Measurements from ENCODE around the gene GOLGA7B. TPM values are rescaled to one million over a fixed set of nuclear protein-coding genes. Genes with fewer than 3 reads are reported as not detected.
A peak's percentile ranks its signal among the peaks of the same experiment; 100 is the strongest.

Gene GOLGA7B
- total RNA-seq, 1 donor from 2014 or later = 0.30 TPM

GRCh38 chr10:97914171-97914836, 64.7 kb downstream of the GOLGA7B start:
- no peak for TF ChIP-seq CTCF (conservative IDR thresholded peaks at IDR 0.05)
- DNase-seq (ENCODE audit: low read depth, low spot score) = no peak
- H3K27me3 Mint-ChIP-seq (ENCODE audit: low read depth) = peaks cover 60% of the 10 kb centered on the region
- no peaks in the 10 kb centered on the region for H3K36me3 Mint-ChIP-seq (ENCODE audit: low read depth)
- no peak overlapping the region for H3K4me3 Mint-ChIP-seq
- no peak overlapping the region for H3K27ac Mint-ChIP-seq (ENCODE audit: unreplicated experiment)
- H3K9me3 Mint-ChIP-seq = no peaks in the 10 kb centered on the region
- H3K4me1 Mint-ChIP-seq = no peaks in the 10 kb centered on the region

GRCh38 chr10:97914837-97915211, 65.2 kb downstream of the GOLGA7B start:
- TF ChIP-seq CTCF (conservative IDR thresholded peaks at IDR 0.05) = peak; percentile 98
- Mint-ChIP-seq H3K4me1 (no peaks in the 10 kb centered on the region), H3K4me3 (no peak overlapping the region), H3K27me3 (ENCODE audit: low read depth) (peaks cover 57% of the 10 kb centered on the region), H3K36me3 (ENCODE audit: low read depth) (no peaks in the 10 kb centered on the region), H3K9me3 (no peaks in the 10 kb centered on the region), H3K27ac (ENCODE audit: unreplicated experiment) (no peak overlapping the region)
- DNase-seq (ENCODE audit: low read depth, low spot score) = peak; percentile 84

- no peak for TF ChIP-seq CTCF (conservative IDR thresholded peaks at IDR 0.05)
- H3K36me3 Mint-ChIP-seq (ENCODE audit: low read depth) = no peaks in the 10 kb centered on the region
Observed at GRCh38 chr10:97915346-97916131, 65.9 kb downstream of the GOLGA7B start.

GRCh38 chr10:97916586-97916985, 66.9 kb downstream of the GOLGA7B start:
- no peak for TF ChIP-seq CTCF (conservative IDR thresholded peaks at IDR 0.05)
- no peak for DNase-seq (ENCODE audit: low read depth, low spot score)
- H3K36me3 Mint-ChIP-seq (ENCODE audit: low read depth) = no peaks in the 10 kb centered on the region
- no peak overlapping the region for H3K27ac Mint-ChIP-seq (ENCODE audit: unreplicated experiment)
- H3K27me3 Mint-ChIP-seq (ENCODE audit: low read depth) = peaks cover 61% of the 10 kb centered on the region
- H3K9me3 Mint-ChIP-seq = no peaks in the 10 kb centered on the region
- H3K4me3 Mint-ChIP-seq = no peak overlapping the region
- H3K4me1 Mint-ChIP-seq = peaks cover 4% of the 10 kb centered on the region

More at GRCh38 chr10:97915346-97916131, 65.9 kb downstream of the GOLGA7B start:
- DNase-seq (ENCODE audit: low read depth, low spot score) = no peak
- no peak overlapping the region for H3K27ac Mint-ChIP-seq (ENCODE audit: unreplicated experiment)
- H3K4me3 Mint-ChIP-seq = no peak overlapping the region
- H3K9me3 Mint-ChIP-seq = no peaks in the 10 kb centered on the region
- H3K27me3 Mint-ChIP-seq (ENCODE audit: low read depth) = peaks cover 55% of the 10 kb centered on the region
- H3K4me1 Mint-ChIP-seq = no peaks in the 10 kb centered on the region

GRCh38 chr10:97919012-97919411, 69.4 kb downstream of the GOLGA7B start:
- peaks cover 7% of the 10 kb centered on the region for H3K4me1 Mint-ChIP-seq
- H3K36me3 Mint-ChIP-seq (ENCODE audit: low read depth) = no peaks in the 10 kb centered on the region
- peaks cover 53% of the 10 kb centered on the region for H3K27me3 Mint-ChIP-seq (ENCODE audit: low read depth)
- DNase-seq (ENCODE audit: low read depth, low spot score) = no peak
- H3K27ac Mint-ChIP-seq (ENCODE audit: unreplicated experiment) = no peak overlapping the region
- no peak overlapping the region for H3K4me3 Mint-ChIP-seq
- TF ChIP-seq CTCF (conservative IDR thresholded peaks at IDR 0.05) = no peak
- H3K9me3 Mint-ChIP-seq = no peaks in the 10 kb centered on the region

All from neural crest cell (in vitro differentiated cells).